Inferior parietal cortex (tissue), 1 donor: ENCODE measurements around the gene AGER.

Experiments
- DNase-seq: peaks from one replicate; pipeline ENCODE4 v3.0.0-alpha.2; 2016; ENCODE audit errors: extremely low spot score

The AGER gene

DNA sequence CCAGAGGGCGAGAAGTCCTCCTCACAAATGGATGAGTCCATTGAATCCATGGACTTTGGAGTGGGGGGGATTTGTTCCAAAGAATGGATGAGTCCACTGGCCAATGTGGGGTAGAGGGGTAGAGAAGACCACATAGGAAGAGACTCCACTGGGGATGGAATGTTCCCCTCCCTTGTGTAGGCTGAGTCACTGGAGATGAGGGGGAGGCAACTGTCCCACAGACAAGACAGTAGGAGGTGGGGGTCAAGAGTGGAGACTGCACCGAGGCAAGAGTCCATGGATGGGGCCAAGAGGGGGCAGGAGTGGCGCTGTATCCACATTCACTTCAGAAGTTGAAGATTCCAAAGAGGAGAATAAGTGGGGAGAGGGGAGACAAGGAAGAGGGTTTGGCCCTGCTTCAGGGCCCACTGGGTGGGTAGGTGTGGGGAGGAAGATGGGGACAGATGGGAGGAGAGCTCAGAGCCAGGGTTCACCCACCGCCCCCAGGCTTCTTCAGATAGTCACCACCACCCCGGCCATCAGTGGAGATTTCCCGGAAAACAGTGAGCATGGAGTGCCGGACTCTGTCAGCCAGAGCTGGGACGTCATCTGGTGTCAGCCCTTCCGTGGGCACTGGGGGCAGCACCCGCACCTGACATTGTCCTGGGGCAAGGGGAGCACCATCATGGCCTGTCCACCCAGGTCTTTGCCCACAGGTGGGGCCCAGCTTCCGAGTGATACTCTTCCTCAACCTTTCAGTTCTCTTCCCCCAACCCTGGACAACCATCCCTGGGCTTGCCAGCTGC, 15.1 kb downstream of the AGER start:
- DNase-seq = no peak

DNA sequence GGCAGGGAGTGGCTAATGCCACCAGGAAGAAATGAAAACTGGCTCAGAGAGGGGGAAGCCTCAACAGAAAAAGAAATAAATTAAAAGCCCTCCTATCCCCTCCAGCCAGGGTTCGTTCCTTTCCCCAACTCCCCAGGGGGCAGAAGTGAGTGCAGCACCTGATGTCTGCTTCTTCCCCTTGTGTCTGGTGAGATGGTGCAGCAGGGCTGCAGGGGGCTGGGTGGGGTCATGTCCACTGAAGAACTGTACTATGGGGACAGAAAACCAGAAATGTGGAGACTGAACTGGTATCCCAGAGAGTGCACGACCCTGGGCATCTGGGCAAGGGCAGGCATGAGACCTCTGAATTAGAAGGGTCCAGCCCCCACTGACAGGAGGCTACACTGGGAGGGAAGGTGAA, 15.7 kb downstream of the AGER start:
- DNase-seq = no peak

DNA sequence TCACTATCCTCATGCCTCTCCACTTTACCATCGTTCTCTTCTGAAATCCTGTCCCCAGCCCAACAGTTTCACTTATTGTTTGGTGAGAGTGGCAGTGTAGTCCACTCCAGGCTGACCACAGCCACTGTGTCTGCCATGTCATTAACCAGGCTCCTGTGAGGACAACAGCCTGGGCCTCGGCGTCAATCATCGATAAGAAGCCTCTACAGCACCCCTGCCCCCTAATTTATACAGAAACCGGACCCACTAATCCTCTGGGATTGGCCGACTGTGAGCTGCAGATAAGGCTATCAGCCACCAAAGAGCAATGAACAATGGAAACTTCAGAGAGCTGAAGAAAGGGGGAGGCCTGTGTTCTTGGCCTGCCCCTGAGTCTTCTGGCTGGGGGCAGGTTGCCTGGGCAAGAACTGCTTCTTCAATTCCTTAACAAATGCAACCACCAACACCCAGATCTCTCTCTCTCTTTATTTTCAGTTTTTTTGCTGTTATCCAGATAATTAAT, 16.2 kb downstream of the AGER start:
- no peak for DNase-seq

DNA sequence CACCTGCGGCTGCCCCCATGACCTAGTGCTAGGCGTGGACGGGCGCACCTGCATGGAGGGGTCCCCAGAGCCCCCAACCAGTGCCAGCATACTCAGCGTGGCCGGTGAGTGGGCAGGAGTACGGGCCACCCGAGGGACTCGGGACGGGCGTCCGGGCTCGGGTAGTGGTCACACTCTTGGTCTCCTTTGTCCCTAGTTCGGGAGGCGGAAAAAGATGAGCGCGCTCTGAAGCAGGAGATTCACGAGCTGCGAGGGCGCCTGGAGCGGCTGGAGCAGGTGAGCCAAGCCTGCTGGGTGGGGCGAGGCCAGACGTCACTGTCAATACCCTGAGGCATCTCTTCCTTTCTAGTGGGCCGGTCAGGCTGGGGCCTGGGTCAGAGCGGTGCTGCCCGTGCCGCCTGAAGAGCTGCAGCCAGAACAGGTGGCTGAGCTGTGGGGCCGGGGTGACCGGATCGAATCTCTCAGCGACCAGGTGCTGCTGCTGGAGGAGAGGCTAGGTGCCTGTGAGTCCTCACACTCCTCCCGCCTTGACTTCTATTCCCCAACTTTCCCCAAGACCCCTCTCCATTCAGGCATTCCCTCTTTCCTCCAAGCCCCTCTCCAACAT, 16.8 kb downstream of the AGER start:
- no peak for DNase-seq

DNA sequence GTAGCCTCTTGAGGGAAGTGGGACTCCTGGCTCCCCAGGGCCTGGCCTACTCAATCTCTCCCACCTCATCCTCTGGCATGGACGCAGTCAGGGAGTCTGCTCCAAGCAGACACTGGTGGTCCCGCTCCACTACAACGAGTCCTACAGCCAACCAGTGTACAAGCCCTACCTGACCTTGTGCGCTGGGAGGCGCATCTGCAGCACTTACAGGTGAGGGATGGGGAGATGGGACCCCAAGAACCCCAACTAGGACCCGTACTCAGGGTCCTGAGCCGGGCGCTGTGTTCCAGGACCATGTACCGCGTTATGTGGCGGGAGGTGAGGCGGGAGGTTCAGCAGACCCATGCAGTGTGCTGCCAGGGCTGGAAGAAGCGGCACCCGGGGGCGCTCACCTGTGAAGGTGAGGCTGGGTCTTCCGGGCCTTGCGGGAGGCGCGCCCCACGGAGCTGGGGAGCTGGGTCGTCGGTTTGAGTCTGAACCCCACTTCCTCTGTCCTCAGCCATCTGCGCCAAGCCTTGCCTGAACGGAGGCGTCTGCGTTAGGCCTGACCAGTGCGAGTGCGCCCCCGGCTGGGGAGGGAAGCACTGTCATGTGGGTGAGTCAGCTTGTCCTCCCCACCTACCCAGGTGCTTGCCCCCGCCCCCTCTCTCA, 17.5 kb downstream of the AGER start:
- DNase-seq = no peak

DNA sequence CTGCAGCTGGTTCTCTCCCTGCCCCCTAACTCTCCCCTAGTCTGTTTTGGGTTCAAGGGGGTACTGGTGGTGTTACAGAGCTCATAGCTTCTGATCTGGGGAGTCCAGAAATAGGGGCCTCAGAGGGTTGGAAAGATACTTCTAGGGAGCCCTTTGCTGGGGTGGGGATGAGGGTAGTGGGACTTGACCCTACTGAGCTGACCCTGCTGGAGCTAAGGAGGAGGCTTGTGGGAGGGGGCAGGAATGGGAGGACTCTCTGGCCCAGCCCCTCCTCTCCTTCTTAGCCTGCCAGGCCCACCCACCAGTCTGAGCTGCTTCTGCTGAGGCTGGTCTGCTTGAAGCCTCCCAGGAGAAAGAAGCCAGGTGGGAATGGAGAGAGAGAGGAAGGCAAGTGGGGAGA, 19.8 kb downstream of the AGER start, which contains the start of gene EGFL8:
EGFL8 (plus strand) TSS at position 301 of the 400 bp plus-strand sequence. CDS start 1,571 bp downstream, outside the sequence.
- no peak for DNase-seq

DNA sequence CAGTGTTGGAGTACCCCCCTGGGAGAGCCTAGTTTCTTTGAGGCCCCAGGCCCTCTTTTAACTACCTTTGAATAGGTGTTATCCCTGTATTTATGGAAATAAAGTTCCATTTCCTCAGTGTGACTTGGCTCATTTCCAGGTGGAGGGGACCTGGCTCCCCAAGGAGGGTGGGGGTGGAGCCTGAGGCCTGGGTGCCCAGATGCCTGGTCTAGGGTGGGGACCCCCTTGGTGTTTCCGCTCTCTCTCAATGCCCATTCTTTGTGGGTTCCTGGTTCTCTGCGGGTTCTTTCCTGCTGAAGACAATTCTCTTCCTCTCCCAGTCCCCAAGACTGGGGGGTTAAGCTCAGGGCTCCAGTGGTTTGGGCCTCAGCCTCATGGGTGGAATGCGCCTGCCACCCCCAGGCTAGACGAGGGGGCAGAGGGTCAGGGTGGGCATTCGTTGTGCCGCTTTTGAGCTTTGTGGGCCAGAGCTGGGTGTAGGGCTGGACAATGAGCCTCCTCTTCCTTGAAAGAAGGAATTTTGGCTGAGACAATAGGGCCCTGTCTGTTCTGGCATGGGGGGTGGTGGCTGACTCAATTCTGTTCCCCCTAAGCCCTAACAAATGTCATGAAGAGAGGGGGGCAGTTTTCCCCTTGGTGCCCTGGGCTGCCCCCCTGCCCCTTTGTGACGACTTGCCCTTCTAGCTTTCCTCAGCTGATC, 20.3 kb downstream of the AGER start:
- DNase-seq = no peak

DNA sequence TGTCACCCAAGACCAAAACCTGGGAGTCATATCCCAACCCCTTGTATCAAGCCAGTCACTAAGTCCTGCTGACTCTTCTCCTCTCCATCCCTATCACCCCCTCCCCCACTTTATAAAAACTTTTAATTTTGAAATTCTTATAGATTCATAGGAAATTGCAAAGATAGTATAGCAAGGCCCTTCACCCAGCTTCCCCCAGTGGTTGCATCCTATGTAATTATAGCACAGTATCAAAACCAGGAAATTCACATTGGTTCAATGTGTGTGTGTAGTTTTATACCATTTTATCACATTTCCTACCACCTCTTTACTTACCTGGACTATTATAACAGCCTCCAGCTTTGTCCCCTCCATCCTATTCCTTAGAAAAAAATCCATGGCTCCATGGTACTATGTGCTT, 26.0 kb downstream of the AGER start:
- DNase-seq = no peak

DNA sequence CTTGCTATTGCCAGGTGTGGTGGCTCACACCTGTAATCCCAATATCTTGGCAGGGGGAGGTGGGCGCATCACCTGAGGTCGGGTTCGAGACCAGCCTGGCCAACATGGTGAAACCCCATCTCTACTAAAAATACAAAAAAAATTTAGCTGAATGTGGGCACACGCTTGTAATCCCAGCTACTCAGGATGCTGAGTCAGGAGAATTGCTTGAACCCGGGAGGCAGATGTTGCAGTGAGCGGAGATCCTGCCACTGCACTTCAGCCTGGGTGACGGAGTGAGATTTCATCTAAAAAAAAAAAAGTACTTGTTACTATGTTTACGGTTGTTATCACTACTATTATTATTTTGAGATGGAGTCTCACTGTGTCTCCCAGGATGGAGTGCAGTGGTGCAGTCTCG, 27.2 kb downstream of the AGER start:
- DNase-seq = no peak

DNA sequence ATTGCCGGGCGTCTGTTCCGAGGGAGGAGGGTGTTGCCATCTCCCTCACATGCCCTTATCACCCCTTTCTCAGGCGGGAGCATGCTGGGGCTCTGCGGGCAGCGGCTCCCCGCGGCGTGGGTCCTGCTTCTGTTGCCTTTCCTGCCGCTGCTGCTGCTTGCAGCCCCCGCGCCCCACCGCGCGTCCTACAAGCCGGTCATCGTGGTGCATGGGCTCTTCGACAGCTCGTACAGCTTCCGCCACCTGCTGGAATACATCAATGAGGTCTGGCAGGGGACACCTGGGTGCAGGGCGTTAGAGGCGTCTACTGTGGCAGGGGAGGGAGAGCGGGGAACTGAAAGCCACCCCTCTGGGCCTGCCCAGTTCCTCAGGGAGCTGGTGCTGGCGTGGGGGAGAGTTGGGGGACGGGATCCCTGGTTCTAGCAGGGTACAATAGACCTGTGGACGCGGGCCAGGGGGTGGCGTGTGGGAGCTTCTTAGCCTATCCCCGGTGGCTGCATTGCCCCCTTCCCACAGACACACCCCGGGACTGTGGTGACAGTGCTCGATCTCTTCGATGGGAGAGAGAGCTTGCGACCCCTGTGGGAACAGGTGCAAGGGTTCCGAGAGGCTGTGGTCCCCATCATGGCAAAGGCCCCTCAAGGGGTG, 29.4 kb downstream of the AGER start:
- DNase-seq = peak; percentile 47

DNA sequence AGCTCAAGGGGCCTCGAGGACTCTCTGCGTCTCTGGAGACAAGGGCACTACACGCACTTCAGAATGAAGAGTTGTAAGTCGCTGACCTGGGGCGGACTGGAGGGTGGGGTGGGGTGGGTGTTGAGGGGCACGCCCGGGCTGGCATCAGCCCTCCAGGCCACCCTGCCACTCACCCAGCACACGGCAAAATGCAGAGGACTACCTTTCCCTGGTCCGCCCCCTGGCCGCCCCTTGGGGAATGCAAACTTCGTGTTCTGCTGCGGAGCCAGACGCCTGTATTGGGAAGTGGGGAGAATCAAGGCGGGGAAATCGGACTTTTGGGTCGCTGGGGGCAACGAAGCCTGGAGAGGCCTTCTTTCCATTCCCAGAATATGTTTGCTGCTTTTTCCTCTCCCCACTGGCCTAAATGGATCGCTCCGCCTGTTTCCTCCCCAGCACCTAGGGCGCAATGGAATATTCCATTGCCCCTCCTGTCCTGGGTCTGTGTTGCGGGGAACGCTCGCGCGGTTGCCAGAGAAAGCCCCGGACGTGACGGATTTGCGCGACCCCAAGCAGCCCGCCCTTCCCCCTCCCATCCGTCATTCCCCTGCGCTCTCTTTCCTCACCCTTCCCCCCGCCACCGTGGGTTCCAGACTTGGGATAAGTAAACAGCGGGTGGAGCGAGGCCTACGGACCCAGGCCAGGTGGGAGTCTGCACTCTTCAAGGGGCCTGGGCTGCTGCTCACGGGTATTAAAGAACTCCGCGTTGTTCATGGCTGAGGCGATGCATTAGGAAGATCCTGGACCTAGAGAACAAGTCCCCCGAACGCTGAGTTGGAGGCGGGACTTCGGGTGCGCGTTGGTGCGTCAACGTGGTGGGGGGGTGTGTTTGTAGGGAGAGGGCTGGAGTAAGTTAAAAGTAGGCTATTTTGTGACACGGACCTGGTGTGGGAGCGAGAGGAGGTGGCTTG, 30.2 kb downstream of the AGER start, which contains the start of gene PPT2:
PPT2 (plus strand) TSS at position 578 of the 950 bp plus-strand sequence. CDS start 454 bp downstream, outside the sequence.
- peak; percentile 88 for DNase-seq

DNA sequence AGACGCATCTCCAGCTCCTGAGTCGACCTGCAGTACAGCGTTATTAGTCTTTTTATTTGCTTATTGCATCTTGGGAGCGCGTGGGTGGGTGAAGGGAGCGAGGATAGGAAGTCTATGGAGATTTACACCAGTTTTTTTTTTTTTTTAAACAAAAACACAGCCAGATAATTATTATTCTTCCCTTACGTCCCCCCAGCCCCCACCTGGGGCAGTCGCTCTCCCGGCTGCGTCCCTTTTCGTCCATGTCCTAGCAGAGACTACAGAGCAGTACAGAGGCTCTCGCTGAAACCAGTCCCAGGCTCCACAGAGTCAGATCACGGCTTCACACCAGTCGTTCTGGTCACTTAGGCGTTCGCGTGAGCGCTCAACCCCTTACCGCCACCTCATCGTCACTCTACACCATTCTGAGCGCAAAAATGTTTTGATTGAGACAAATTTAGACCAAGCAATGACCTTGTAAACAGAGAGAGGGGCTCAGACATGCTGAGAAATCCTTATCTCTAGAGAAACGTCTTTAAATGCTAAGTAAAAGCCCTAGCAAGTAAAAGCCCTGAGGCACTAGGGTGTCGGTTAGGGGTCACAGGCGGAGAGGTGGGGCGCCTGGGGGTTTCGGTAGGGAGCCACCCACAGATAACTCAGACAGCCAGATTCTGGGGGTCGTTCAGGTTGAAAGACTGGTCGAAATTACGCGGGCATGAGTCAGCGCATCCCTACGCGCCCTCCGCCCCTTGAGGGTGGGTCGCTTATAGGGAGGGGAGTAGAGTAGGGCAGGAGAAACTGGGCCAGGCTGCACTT, 31.1 kb downstream of the AGER start:
- DNase-seq = peak; percentile 47

DNA sequence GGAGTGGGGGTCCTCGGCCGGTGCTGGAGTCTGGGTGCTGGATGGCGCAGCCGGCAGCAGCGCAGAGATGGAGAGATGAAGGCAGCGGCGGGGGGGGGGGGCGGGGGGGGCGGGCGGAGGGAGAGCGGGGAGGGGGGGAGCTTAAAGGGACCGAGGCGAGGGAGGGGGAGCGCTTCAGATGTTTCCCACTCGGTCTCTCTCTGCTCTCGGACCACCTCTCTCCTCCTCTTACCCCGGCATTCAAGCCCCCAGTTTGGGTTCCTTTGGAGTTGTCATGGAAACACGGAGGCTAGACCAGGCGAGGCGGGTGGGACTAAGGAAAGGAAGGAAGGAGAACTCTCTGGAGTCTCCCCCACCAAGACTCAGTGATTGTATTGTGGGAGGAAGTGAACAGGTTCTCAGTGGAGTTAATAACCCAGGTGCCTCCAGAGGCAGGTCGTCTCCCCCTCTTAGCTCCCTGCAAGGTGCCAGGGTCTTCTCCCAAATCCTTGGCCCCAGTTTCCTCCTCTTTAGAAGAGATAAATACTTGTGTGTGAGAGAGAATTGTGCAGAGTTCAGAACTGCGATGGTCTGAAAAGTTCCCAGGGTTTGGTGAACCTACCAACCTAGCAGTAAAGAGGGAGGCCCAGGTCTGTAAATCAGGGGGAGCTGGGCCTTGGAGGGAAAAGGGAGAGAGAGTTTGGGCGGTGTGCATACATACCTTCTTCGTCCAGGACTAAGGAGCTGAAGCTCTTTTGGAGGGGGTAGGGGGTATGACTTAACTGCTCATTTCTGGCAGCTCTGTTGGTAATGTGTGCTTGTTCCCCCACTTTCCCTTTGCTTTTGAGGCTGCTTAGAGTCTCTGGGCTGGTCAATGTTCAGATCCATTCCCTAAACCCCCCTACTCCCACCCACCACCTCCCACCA, 31.9 kb downstream of the AGER start, which contains the start of gene PRRT1:
PRRT1 (minus strand) TSS at position 77 of the 906 bp plus-strand sequence. CDS start 112 bp downstream, outside the sequence.
- DNase-seq = peak; percentile 42

DNA sequence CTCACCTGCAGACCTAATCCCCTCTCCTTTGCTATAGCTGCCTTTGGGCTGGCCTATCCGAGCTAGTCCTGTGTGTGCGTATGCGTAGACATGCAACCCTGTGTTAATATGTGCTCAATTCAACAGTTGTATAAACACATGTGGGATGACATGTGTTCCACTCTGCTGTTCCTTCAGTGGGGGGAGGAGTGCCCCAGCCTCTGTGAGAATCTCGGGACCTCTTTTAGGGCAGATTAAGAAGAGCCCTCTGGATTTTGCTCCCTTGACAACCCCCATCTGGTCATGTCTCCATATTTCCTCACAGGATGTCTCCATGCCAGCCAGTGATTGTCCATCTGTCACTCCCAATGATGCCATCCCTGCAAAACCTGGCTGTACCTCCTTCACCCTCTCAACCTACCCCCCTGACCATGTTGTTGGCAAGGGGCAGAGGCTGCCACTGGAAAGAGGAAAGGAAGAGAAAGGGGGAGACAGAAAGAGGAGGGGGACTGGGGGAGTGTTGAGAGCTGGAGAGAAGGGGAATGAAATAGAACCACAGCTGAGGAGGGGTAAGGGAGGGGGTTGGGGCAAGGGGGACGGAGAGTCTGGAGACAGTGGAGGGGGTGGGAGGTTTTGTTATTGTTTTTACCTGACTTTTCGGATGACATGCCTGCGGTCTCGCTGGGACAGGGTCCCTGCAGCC, 32.7 kb downstream of the AGER start:
- DNase-seq = no peak

DNA sequence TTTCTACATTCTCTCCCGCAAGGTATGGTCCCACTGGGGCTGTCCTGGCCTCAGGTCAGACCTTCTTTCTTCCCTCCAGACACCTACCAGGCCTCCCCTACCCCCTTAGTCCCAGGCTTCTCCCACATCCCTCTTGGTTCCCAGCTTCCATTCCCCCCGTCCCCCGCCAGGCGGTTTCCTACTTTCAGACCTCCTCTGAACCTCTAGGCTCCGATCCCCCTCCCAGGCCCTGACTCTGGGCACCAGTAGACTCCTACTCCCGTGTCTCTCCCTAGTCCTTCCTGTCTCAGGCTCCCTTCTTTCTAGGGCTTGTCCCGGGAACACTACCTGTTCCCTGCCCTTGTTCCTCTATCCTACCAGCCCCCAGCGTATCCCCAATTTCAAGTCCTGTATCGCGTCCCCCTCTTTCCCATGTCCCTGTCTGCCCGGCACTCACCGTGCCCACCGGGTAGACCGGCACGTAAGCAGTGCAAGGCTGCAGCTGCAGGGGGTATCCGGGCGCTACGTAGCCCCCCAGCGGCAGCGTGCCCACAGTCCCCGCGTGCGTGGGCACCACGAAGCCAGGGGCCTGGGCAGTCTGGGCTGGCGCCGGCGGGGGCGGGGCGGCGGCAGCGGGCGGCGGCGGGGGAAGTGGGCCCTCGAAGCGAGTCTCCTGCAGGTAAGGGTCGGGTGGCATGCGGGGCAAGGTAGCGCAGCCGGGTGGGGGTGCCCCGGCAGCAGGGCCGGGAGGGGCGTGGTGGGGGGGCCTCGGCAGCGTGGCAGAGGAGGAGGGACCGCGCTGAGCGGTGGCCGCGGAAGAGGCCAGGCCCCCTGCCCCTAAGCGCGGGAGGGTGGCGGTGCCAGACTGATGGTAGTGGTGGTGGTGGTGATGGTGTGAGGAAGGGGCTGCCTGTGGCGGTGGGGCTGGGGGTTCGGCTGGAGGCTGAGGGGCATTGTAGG, 33.9 kb downstream of the AGER start:
- no peak for DNase-seq

DNA sequence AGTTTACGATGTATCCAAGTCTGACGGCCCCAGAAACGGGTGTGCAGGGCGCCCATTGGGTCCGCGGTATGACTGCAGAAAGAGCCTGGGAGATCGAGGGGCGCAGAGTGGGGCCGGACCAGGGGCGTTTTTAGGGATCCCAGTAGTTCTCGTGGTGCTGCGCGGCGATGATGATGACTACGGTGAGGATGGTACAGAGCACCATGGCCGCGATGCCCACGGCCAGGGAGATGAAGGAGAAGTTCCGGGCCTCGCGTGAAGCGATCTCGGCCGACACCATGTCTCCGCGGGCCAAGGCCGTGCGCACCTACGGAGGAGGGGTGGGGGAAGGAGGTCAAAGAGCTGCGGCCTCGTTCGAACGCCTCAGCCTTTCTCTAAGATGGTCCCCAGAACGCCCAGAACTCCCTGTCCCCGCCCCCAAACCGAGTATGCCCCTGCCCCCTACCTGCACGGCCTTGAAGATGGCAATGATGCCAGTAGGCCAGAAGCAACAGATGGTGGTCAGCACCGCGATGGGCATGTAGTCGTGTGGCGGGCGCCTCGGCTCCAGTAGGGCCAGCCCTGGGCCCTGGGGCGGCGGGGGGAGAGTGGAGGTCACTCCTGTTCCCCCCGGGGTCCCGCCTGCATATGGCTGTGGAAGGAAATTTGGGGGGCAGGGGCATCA, 34.8 kb downstream of the AGER start:
- no peak for DNase-seq
